Measurements from ENCODE around the gene GDPGP1. TPM values are rescaled to one million over a fixed set of nuclear protein-coding genes. Genes with fewer than 3 reads are reported as not detected.

The GDPGP1 gene
- total and polyA plus RNA-seq, 9 of the 15 experiments (the other 6 are each of a cell fraction or from before 2014, with no cell fraction given): 0.78 to 6.1 (median 2.8) TPM

GRCh38 chr15:90232941-90233386 lies 1.0 kb upstream of the GDPGP1 start (continued):
- TF ChIP-seq SP1 (CRISPR knock-in tag; IDR thresholded peaks at IDR 0.05) (no peak; the same call in 1 of the 2 replicates), BCL6 (CRISPR knock-in tag; IDR thresholded peaks at IDR 0.05) (no peak), CREB3 (tag; conservative IDR thresholded peaks at IDR 0.05; ENCODE audit: low read depth) (no peak), NFIC (IDR thresholded peaks at IDR 0.05) (no peak), MTA3 (IDR thresholded peaks at IDR 0.05; ENCODE audit: borderline replicate concordance) (0 out of 2 replicates have a peak, but pooled peaks have one; percentile 19), GTF2E2 (tag; IDR thresholded peaks at IDR 0.05) (no peak), POLR2B (IDR thresholded peaks at IDR 0.05; ENCODE audit: low read depth, partially characterized antibody) (no peak), RBM39 (optimal IDR thresholded peaks at IDR 0.05; ENCODE audit: low read depth, low read length) (no peak), IRF1 (CRISPR knock-in tag; IDR thresholded peaks at IDR 0.05; ENCODE audit: borderline replicate concordance) (no peak), ZNF41 (CRISPR knock-in tag; conservative IDR thresholded peaks at IDR 0.05) (no peak), CHD4 (IDR thresholded peaks at IDR 0.05; ENCODE audit: insufficient read depth, insufficient replicate concordance, low read depth, low read length, poor library complexity, severe bottlenecking) (no peak), ZEB2 (IDR thresholded peaks at IDR 0.05) (peak; percentile 40; the same call in 1 of the 2 replicates), ELF1 (tag; IDR thresholded peaks at IDR 0.05) (no peak), ZNF143 (CRISPR knock-in tag; IDR thresholded peaks at IDR 0.05) (no peak), HDAC1 (IDR thresholded peaks at IDR 0.05) (no peak), MXD1 (CRISPR knock-in tag; IDR thresholded peaks at IDR 0.05; ENCODE audit: borderline replicate concordance, poor library complexity, severe bottlenecking) (no peak), ZNF592 (IDR thresholded peaks at IDR 0.05) (no peak), RFX1 (IDR thresholded peaks at IDR 0.05) (no peak), GATAD2A (IDR thresholded peaks at IDR 0.05) (0 out of 2 replicates have a peak, but pooled peaks have one; percentile 20), RCOR1 (IDR thresholded peaks at IDR 0.05; ENCODE audit: borderline replicate concordance in 1 of 2, low read depth in 2 of 2, low read length in 2 of 2) (no peak)
- TF ChIP-seq, protein P1, sequence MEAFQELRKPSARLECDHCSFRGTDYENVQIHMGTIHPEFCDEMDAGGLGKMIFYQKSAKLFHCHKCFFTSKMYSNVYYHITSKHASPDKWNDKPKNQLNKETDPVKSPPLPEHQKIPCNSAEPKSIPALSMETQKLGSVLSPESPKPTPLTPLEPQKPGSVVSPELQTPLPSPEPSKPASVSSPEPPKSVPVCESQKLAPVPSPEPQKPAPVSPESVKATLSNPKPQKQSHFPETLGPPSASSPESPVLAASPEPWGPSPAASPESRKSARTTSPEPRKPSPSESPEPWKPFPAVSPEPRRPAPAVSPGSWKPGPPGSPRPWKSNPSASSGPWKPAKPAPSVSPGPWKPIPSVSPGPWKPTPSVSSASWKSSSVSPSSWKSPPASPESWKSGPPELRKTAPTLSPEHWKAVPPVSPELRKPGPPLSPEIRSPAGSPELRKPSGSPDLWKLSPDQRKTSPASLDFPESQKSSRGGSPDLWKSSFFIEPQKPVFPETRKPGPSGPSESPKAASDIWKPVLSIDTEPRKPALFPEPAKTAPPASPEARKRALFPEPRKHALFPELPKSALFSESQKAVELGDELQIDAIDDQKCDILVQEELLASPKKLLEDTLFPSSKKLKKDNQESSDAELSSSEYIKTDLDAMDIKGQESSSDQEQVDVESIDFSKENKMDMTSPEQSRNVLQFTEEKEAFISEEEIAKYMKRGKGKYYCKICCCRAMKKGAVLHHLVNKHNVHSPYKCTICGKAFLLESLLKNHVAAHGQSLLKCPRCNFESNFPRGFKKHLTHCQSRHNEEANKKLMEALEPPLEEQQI (IDR thresholded peaks at IDR 0.05): no peak

Data from K562 (cell line).